Hematopoietic multipotent progenitor cell treated with erythropoietin and hydrocortisone succinate and interleukin-3 and kit ligand, for 4 days (in vitro differentiated cells): ENCODE results near the gene GPRC5C.

Source experiments
- DNase-seq: peaks from one replicate; pipeline ENCODE4 v3.0.0-alpha.2; 2015

The GPRC5C gene

DNA sequence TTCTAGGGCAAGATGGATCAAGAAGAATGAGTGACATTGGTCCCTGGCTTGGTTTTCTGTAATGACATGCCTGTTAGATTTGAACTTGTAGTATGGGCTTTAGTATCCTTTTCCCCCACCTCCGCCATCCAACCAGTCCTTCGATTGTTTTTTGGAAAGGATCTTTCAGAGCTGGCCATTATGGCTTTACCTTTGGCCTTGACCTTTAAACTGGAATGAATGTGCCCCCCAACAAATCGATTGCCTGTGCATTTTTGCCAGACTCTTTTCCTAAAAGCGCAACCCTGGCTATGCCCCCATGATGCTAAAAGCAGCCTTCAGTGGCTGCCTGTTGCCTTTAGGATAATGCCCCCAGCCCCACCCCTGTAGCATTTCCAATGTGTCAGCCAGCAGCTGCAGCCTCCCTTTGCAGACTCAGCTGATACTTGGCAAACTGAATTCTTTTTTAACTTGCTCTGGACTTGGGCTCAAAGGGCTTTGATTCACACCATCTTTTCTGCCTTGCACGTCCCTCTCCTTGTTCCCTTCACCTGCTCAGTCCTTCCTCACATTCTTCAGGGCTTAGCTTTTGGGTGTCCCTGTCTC lies 4.0 kb downstream of the GPRC5C start:
- no peak for DNase-seq

DNA sequence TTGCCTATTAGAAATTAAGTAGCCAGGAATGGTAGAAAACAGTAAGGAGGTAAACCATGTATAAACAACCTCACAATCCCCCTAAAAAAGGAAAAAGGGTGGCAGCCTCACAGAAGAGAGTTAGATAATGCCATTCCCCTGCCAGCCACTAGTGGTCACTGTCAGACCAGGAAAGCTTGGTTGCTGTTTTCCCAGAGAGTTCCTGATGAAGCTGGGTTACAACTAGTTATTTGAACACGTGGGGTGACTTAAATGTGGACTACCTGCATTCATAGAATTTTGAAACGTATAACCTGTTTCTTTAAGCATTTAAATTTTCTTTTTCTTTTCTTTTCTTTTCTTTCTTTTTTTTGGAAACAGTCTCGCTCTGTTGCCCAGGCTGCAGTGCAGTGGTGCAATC lies 5.8 kb downstream of the GPRC5C start:
- peak; percentile 52 for DNase-seq

DNA sequence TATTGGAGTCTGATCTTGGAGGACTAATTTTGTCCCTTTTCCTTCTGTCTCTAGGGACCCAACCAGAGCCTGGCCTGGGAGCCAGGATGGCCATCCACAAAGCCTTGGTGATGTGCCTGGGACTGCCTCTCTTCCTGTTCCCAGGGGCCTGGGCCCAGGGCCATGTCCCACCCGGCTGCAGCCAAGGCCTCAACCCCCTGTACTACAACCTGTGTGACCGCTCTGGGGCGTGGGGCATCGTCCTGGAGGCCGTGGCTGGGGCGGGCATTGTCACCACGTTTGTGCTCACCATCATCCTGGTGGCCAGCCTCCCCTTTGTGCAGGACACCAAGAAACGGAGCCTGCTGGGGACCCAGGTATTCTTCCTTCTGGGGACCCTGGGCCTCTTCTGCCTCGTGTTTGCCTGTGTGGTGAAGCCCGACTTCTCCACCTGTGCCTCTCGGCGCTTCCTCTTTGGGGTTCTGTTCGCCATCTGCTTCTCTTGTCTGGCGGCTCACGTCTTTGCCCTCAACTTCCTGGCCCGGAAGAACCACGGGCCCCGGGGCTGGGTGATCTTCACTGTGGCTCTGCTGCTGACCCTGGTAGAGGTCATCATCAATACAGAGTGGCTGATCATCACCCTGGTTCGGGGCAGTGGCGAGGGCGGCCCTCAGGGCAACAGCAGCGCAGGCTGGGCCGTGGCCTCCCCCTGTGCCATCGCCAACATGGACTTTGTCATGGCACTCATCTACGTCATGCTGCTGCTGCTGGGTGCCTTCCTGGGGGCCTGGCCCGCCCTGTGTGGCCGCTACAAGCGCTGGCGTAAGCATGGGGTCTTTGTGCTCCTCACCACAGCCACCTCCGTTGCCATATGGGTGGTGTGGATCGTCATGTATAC lies 8.0 kb downstream of the GPRC5C start:
- DNase-seq, result no peak

DNA sequence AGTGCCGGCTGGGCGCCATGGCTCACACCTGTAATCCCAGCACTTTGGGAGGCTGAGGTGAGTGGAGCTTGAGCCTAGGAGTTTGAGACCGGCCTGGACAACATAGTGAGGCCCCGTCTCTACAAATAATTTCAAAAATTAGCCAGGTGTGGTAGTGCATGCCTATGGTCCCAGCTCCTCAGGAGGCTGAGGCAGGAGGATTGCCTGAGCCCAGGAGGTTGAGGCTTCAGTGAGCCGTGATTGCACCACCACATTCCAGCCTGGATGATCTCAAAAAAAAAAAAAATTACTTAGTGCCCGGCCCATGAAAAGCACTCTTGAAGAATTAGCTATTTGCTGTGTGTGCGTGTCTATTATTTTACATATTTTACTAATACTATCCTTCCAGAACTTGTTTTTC lies 9.6 kb downstream of the GPRC5C start:
- no peak for DNase-seq

DNA sequence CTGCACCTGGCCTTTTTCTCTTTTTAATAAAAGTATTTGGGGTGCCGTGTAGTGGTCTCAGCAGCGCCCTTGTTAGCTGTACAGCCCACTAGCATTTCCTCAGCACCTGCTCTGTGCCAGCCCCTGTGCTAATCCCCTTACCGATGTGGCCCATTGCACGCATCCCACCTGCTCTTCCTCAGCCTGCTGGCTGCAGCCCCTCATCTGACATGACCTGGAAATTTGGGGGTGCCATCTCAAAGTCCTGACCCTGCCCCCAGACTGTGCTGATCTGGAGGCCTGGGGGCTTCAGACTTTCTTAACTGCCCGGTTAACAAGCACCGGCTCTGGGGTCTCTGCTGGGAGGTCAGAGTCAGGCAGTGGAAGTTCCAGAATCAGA lies 10.4 kb downstream of the GPRC5C start:
- no peak for DNase-seq

DNA sequence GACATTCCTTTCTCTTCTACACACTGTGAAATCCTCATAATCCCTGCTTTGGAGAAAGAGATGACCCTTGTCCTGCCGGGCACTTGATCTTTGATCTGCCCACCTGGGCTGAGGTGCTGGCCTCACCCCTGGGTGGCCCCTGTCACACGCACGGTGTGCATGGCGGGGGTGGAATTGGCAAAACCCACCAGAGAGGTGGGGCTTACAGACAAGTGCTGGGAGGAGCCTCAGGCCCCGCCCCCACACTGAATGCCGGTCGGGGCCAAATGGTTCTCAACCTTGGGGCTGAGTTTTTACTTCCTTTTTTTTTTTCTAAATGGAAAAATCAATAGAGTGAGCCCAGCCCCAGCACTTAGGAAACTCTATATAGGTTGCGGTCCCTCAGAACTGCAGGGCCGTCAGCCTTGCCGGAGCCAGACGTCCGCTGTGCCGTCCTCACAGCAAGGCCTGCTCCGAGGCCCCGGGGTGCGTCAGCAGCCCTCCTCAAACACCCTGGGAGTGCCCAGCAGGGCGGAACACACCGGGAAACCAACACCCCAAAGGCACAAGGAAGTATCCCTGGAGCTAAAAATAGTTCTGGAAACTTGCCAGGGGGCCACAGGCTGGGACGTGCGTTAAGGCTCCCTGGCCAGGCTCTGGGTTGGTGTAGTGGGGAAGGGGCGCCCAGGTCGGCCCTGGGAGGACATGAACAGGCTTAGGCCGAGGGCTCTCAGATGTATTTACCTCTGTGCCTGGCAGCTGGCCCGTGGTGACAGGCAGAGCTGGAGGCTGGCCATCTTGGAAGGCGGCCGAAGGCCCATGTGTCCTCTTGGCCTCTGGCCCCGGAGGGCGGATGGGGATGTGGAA lies 11.0 kb downstream of the GPRC5C start:
- DNase-seq, result peak; percentile 85

DNA sequence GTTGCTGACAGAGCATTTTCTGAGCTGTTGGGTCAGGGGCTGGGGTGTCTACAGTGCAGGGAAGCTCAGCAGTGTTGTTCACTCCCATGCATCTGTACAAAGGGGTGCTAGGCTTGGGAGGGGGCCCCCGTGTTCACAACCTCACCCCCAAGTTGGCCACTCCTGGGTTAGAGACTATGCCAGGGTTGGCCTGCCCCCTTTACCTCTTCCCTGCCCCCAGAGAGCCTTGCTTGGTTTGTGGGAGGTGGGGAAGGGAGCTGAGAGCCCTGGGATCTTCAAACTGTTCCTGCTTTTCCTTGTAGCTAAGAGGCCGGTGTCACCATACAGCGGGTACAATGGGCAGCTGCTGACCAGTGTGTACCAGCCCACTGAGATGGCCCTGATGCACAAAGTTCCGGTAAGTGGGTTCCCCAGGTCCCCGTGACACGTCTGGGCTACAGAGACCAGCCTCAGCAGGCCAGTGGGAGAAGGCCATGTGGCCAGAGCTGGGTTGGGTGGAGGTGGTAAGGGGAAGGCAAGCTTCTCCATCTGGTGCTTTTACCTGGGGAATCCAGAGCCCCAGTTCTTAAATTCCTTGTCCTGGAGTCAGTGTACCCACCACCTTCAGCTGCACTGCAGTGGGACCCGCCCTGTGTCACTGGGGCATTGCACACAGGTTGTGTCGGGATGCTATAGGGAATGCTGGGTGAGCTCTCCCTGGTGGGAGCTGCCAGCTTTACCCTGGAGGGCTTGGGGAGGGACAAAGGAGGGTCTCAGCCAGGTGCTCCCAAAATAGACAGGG lies 11.8 kb downstream of the GPRC5C start:
- DNase-seq, result no peak

- DNase-seq, result no peak
These were observed 12.5 kb downstream of the GPRC5C start for GRCh38 chr17:74444406-74444805.

DNA sequence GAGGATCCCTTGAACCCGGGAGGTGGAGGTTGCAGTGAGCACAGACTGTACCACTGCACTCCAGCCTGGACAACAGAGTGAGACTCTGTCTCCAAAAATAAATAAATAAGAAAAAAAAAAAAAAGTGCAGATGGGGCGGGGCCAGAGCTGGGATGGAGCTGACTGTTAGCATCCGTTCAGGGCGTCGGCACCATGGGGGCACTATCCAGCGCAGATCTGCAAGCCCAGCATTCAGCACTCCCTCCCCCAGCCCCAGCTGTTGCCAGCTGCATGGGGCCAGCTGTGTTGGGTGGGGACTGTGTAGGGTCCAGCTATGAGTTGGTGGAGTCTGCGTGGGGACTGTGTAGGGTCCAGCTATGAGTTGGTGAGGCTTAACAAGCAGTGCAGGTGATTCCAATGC lies 13.3 kb downstream of the GPRC5C start:
- DNase-seq, result no peak

DNA sequence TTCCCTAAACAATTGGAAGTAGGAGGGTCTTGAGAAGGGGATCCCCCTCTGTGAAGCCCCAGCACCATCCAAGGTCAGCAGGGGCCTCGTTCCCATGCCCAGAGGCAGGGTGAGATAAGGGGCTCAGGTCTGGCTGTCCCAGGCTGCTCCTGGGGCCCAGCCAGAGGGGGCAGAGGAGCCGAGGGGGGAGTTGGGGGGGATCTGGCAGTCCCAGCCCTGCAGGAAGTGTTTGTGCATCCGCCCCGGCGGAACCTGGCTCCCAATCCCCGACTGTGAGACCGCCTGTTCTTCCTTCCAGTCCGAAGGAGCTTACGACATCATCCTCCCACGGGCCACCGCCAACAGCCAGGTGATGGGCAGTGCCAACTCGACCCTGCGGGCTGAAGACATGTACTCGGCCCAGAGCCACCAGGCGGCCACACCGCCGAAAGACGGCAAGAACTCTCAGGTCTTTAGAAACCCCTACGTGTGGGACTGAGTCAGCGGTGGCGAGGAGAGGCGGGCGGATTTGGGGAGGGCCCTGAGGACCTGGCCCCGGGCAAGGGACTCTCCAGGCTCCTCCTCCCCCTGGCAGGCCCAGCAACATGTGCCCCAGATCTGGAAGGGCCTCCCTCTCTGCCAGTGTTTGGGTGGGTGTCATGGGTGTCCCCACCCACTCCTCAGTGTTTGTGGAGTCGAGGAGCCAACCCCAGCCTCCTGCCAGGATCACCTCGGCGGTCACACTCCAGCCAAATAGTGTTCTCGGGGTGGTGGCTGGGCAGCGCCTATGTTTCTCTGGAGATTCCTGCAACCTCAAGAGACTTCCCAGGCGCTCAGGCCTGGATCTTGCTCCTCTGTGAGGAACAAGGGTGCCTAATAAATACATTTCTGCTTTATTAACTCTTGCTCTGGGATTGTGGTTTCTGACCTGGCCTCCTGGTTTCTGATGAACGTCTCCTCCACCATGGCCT lies 14.9 kb downstream of the GPRC5C start:
- peak; percentile 61 for DNase-seq

- DNase-seq, result no peak
These were observed 15.8 kb downstream of the GPRC5C start for GRCh38 chr17:74447628-74448159.

DNA sequence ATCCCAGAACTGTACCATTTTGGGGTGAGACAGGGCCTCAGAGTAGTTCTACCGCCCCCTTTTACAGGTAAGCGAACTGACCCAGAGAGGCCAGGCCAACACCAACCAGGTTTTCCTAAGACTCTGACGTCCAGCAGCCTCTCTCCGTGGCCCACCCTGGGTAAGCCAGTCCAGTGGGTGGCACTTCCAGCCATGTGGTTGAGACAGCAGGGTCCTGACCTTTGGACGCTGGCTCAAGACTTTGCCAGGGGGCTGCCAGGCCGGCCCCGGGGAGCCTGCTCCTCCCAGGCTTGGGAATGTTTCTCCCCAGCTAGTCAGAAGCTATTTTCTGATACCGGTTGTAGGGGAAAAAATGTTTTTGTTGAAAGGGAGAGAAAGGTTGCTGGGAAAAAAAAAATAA lies 16.9 kb downstream of the GPRC5C start:
- no peak for DNase-seq

- DNase-seq, result no peak
These were observed 17.4 kb downstream of the GPRC5C start for GRCh38 chr17:74449306-74449705.

DNA sequence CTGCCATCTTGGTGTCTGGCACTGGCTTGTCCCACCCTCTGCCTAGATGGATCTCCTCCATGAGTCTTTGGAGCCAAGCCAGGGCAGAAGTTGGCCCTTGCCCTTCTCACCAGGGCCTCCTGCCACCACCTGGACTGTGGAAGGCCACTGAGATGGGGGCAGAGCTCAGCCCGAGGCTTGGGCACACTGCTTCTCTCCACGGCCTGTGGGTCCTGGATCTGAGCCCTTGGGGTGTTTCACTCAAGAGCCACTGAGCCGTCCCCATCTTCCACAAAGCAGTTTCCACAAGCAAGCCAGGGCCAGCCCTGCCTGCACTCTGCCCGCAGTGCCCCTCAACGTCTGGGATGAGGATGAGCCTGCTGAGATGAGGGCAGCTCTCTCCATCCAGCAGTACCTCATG lies 17.9 kb downstream of the GPRC5C start:
- no peak for DNase-seq

DNA sequence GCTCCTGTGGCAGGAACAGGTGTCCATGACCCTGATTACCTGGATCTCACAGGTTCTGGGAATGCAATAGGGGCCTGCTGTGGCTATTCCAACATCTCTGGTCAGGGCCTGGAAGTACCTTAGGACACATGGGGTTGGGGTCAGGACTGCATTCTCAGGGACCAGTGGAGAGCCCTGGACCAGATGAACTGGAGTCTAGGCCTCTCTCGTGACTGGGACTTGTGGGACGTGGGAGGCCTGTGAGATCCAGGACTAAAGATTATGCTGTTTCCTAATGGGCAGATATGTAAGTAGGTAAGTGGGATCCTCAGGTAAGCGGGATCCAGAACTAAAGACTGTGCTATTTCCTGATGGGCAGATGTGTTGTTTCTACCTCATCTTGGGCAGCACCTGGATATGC lies 18.3 kb downstream of the GPRC5C start:
- DNase-seq, result no peak

DNA sequence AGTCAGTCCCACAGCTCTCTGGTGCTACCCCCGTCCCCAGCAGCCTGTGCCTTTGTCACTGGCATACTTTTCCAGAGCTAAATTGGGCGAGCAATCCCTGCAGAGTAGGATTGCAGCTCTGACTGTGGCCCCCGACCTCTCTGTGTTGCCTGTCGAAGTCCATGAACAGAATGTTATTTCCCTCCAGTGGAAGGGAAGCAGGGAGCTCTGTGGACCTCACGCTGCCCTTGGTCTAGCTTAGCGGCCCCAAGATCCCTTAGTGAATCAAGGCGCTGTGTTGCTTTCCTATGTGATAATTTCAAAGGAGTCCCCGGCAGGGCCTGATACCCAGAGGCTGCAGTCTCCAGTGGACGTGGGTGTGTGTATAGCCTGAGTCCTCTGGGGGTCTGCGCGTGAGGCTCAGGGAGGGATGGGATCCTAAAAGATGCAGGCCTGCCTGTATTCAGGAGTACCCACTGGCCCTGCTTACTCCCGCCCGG lies 19.1 kb downstream of the GPRC5C start:
- no peak for DNase-seq

DNA sequence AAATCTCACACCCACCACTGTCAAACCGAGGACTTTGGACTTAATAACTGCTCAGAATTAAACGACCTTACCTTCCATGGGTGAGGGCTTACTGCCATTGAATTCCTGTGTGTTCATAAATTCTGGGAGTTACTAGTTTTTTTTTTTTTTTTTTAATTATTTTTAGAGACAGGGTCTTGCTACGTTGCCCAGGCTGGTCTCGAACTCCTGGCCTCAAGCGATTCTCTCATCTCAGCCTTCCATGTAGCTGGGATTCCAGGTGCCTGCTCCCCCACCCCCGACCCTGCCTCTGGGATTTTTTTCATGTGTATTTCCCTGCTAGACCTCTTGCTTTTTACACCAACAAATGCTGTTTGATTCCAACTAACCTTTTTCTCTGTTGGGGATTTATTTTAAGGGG lies 19.7 kb downstream of the GPRC5C start:
- DNase-seq, result no peak

- DNase-seq, result no peak
These were observed 20.3 kb downstream of the GPRC5C start for GRCh38 chr17:74452033-74452840.

DNA sequence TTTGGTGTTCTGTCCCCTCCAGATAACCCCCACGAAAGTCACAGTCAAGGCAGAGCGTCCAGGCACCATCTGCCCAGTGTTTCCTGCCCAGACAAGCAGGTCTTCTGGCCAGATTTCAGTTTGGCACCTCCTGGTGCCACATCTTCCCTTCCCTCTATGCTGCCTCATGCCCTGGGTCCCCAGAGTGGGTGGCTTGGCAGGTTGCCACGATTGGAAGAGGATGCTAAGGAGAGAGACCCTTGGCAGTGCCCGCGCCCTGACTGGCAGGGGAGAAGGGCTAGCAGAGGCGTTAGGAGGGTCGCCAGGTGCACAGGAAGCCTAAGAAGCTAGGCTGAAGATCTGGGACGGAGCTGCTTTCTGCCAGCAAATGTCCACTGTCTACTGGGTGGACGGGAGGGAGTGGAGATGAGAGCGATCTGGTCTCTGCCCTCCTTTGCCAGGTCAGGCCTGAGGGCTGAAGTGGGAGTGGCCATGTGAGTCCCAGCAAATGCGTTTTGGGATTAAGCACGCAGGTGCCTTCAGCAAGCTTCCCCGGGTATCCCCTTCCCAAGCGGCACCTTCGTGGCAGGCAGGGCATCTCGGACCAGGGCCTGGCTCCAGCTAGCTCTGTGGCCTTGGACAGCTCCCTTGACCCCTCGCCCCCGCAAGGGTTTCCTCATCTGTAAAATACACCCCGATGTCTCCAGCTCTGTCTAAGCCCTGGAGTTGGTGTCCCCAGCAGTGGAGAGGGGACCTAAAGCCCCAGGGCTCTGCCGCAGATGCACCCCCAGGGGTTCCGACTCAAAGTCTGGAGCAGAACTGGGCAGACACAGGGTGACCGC lies 21.2 kb downstream of the GPRC5C start:
- DNase-seq, result no peak
